Stimulated activated CD8-positive, alpha-beta memory T cell treated with anti-CD3 and anti-CD28 coated beads, Interleukin-7, amount 100 ng/mL, for 1 hour (primary cell): Measurements from ENCODE around the gene OR4C3.
A peak's percentile ranks its signal among the peaks of the same experiment; 100 is the strongest.
"Not testable (repeated sequence)": the region's sequence is repeated elsewhere in the genome, so short reads cannot be mapped to it uniquely, and the experiment has no call there.

Experiments used
- DNase-seq, 2 donors: peaks; one replicate each; pipeline ENCODE4 v3.0.0-alpha.2; 2020; ENCODE audit warnings: low read depth in 2 of 2

OR4C3 gene

GRCh38 chr11:48324620-48325019 lies at the start of gene OR4C3:
Gene OR4C3, plus strand, starts transcription at chr11:48324920. Its CDS starts 102 bp downstream, at chr11:48325022.
- not testable (repeated sequence) for DNase-seq

GRCh38 chr11:48305923-48306322 lies 18.8 kb upstream of the OR4C3 start, which contains the start of gene OR4S1:
Gene OR4S1, plus strand, starts transcription at chr11:48306223. Its CDS starts 0 bp downstream, at chr11:48306223.
- DNase-seq: no peak

GRCh38 chr11:48307760-48308386 lies 16.8 kb upstream of the OR4C3 start:
- peak in 1 of 2 donors; percentile 45 for DNase-seq

- DNase-seq: not testable (repeated sequence)
Observed at GRCh38 chr11:48313590-48313989, 11.1 kb upstream of the OR4C3 start.

DNA sequence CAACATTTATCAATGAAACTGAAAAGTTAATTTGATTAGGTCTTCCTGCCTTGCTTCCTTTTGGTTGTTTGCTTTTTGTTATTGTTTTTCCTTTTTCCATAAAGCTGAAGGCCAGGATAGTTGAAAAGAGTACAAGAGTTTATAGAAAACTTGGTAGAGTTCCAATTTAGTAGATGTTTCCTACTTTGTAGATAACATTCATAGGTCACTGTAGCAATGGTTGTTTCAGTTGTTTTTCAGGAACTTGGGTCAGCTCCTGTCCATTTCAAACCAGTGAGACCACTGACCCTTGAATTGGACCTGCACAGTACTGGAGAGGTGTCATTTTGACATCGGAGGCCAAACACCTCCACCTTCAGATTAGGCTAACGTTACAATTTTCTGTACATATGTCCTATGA lies 4.9 kb upstream of the OR4C3 start:
- DNase-seq: not testable (repeated sequence)

DNA sequence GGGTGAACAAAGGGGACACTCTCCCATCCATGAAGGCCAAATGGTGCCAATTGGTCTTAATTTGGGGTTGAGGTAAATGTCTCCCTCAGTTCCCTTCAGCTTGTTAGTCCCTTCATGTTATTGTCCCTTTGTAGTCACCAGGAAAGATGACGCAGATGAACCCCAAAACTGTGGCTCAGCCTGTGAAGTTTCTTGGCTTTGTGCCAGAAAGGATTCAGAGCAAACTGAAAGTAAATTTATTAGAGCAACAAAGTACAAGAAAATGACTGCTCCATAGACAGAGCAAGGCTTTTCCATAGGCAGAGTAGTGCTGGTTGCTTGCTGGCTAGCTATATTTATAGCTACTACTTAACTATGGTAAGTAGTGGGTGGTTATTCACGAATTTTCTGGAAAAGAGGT lies 16.7 kb downstream of the OR4C3 start:
- no peak for DNase-seq

DNA sequence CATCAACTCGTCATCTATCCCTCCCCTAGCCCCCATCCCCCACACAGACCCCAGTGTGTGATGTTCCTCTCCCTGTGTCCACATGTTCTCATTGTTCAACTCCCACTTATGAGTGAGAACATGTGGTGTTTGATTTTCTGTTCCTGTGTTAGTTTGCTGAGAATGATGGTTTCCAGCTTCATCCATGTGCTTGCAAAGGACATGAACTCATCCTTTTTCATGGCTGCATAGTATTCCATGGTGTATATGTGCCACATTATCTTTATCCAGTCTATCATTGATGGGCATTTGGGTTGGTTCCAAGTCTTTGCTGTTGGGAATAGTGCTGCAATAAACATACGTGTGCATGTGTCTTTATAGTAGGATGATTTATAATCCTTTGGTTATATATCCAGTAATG lies 17.8 kb downstream of the OR4C3 start:
- DNase-seq: not testable (repeated sequence)

DNA sequence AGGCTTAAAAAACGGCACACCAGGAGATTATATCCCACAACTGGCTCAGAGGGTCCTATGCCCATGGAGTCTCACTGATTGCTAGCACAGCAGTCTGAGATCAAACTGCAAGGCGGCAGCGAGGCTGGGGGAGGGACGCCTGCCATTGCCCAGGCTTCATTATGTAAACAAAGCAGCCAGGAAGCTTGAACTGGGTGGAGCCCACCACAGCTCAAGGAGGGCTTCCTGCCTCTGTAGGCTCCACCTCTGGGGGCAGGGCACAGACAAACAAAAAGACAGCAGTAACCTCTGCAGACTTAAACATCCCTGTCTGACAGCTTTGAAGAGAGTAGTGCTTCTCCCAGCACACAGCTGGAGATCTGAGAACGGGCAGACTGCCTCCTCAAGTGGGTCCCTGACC lies 21.6 kb downstream of the OR4C3 start:
- not testable (repeated sequence) for DNase-seq

DNA sequence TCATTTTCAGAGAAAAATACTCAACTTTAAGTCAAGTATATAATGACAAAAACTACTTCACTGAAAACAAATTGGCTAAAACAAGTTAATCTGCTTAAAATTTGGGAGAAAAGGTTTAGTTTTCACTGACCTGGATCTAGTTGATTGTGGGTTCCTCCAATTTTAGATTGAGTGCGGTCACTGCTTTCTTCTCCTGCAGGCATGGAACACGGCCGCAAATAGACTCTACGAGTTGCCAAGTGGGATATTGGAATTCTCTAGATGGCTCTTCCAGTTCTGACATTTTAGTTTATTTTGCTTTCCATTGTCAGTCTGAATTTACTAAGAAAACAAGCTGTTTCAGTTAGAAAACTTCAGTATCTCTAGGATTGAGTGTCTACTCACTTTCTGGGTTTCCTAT lies 29.3 kb downstream of the OR4C3 start:
- DNase-seq: no peak

- no peak for DNase-seq
Observed at GRCh38 chr11:48354677-48355076, 30.0 kb downstream of the OR4C3 start.

DNA sequence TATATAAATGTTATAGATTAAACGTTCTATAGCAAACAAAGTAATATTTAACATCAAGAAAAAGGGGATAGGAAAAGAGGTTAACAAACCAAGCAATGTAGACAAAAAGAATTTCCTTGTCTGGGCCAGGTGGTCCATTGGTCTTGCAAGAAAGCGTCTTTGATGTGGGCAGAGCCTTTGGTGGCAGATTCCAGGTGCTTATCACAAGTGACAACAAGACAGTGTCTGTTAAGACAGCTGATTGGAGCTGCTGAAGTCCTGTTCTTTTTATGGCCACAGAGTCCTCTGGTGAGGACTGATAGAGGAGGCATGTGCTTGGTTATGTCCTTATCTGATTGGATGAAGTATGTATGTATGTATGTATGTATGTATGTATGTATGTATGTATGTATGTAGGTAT lies 36.6 kb downstream of the OR4C3 start:
- DNase-seq: not testable (repeated sequence)

DNA sequence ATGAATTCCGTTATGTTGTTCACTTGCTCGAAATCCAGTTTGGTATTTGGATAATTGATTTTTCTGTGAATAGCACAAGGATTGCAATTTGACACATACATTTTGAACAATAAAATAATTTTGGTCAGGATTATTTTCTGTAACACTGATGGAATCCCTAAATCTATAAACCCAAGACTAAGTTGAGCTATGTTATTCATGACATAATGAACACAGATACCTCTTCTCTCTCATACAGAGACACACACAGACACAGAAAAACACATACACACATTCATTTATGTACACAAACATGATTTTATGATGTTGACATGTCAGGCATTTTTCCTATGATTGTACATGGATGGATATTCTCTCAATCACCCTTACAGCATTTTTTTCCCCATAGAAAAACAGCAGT lies 41.6 kb downstream of the OR4C3 start, which contains the start of gene OR4C5:
TSS of gene OR4C5 (minus strand) at position 101 of the 400 bp plus-strand sequence. CDS start at position 101, 0 bp downstream.
- no peak for DNase-seq
